Endothelial cell of umbilical vein (primary cell): ENCODE measurements around the gene NDUFAF8. TPM values are rescaled to one million over a fixed set of nuclear protein-coding genes. Genes with fewer than 3 reads are reported as not detected.

Experiments
- BruUV-seq: library from RNA; stranded (reverse); fragments of 400-500 nt; replicated peaks from 2 replicates; lab custom pipeline; 2021; lab: Mats Ljungman, UMichigan
- CTCF ChIA-PET: fragments of 300-600, 350-600 bp; sonication (Branson Sonifier 250); formaldehyde crosslinking; loops from one replicate; lab custom pipeline; 2021; ENCODE audit warnings: antibody characterized with exemption, inconsistent platforms; lab: Charles Lee
- POLR2A ChIA-PET: fragments of 300-600, 350-600 bp; sonication (Branson Sonifier 250); formaldehyde crosslinking; loops from one replicate; lab custom pipeline; 2021; ENCODE audit warnings: antibody characterized with exemption, inconsistent platforms; lab: Charles Lee
- DNase-seq: peaks from one replicate; pipeline ENCODE4 v3.0.0-alpha.2; 2011; ENCODE audit warnings: low read depth, low spot score
- FAIRE-seq: peaks from 2 replicates; lab custom pipeline; 2011; peaks lifted over from hg19 to GRCh38; lab: Jason Lieb, UNC
- H2AFZ ChIP-seq: 2 replicates; pipeline ENCODE4 v1.6.0; 2012; ENCODE audit warnings: low read depth, low read length, control low read depth, inconsistent platforms
- H3K27ac ChIP-seq: 2 replicates; pipeline ENCODE4 v1.5.1; 2011; ENCODE audit warnings: low read depth, mild to moderate bottlenecking, control low read depth, low read length, moderate library complexity; ENCODE audit not compliant: insufficient read depth
- H3K27me3 ChIP-seq, 2 experiments: 2 replicates each; pipeline versions ENCODE4 v1.6.0 to v1.6.1; 2011; ENCODE audit warnings: low read length in 2 of 2, mixed read lengths in 1 of 2; ENCODE audit not compliant: control insufficient read depth in 2 of 2, insufficient read depth in 2 of 2
- H3K36me3 ChIP-seq, 2 experiments: 2 replicates in 1 of 2; 3 replicates in 1 of 2; pipeline ENCODE4 v1.5.1; 2011; ENCODE audit warnings: low read length in 2 of 2, mild to moderate bottlenecking in 1 of 2, moderate library complexity in 1 of 2; ENCODE audit not compliant: control insufficient read depth in 2 of 2, insufficient read depth in 2 of 2; ENCODE audit errors: extremely low read depth in 1 of 2
- H3K4me1 ChIP-seq: 3 replicates; pipeline ENCODE4 v1.5.1; 2011; ENCODE audit warnings: mild to moderate bottlenecking, low read length; ENCODE audit not compliant: control insufficient read depth, insufficient read depth; ENCODE audit errors: extremely low read depth
- H3K4me2 ChIP-seq: 2 replicates; pipeline ENCODE4 v1.6.1; 2011; ENCODE audit warnings: low read length, control low read depth, mixed read lengths; ENCODE audit not compliant: insufficient read depth
- H3K4me3 ChIP-seq, 3 experiments: fragments of 200-600 bp in 1 of 3; sonication (generic), shearing (Covaris generic) in 1 of 3; replicated peaks in 1 of 3; 2 replicates each; pipeline ENCODE4 v1.5.1; 2011 to 2016; ENCODE audit warnings: control low read depth in 3 of 3, low read length in 3 of 3, mild to moderate bottlenecking in 2 of 3, inconsistent platforms in 1 of 3, low read depth in 1 of 3, moderate library complexity in 1 of 3; ENCODE audit not compliant: insufficient read depth in 1 of 3
- H3K79me2 ChIP-seq: 2 replicates; pipeline ENCODE4 v1.6.0; 2012; ENCODE audit warnings: low read length, inconsistent platforms; ENCODE audit not compliant: control insufficient read depth, insufficient read depth
- H3K9ac ChIP-seq: replicated peaks from 2 replicates; pipeline ENCODE3; 2011; ENCODE audit warnings: low read length, control low read depth; ENCODE audit not compliant: insufficient read depth; ENCODE audit errors: extremely low read depth
- H3K9me1 ChIP-seq: replicated peaks from 3 replicates; pipeline ENCODE4 v1.6.0; 2011; ENCODE audit warnings: mild to moderate bottlenecking, low read length; ENCODE audit not compliant: control insufficient read depth, insufficient read depth; ENCODE audit errors: extremely low read depth
- H3K9me3 ChIP-seq: replicated peaks from 2 replicates; pipeline ENCODE4 v1.5.1; 2012; ENCODE audit warnings: low read length, inconsistent platforms; ENCODE audit not compliant: control insufficient read depth, insufficient read depth
- H4K20me1 ChIP-seq: replicated peaks from 2 replicates; pipeline ENCODE3; 2011; ENCODE audit warnings: mild to moderate bottlenecking, low read length; ENCODE audit not compliant: control insufficient read depth, insufficient read depth; ENCODE audit errors: extremely low read depth
- EZH2 ChIP-seq: IDR thresholded peaks from 2 replicates; pipeline ENCODE4 v1.6.1; 2012; ENCODE audit warnings: borderline replicate concordance, low read depth, mild to moderate bottlenecking, moderate library complexity, low read length, inconsistent platforms; ENCODE audit not compliant: severe bottlenecking
- FOS ChIP-seq: IDR thresholded peaks from 2 replicates; pipeline ENCODE4 v1.6.1; 2011; ENCODE audit warnings: mild to moderate bottlenecking, low read length, moderate library complexity, borderline replicate concordance; ENCODE audit not compliant: insufficient read depth
- GATA2 ChIP-seq: IDR thresholded peaks from 2 replicates; pipeline ENCODE4 v1.7.0; 2011; ENCODE audit warnings: low read depth, mild to moderate bottlenecking, moderate library complexity, mixed read lengths, low read length; ENCODE audit not compliant: insufficient read length, insufficient read depth
- JUN ChIP-seq: IDR thresholded peaks from 2 replicates; pipeline ENCODE4 v1.6.1; 2011; ENCODE audit warnings: borderline replicate concordance, low read depth; ENCODE audit not compliant: insufficient read length, insufficient read depth
- MYC ChIP-seq: IDR thresholded peaks from one replicate; pipeline ENCODE4 v1.6.1; 2011; ENCODE audit warnings: mild to moderate bottlenecking, low read depth, low read length
- POLR2A ChIP-seq: IDR thresholded peaks from 2 replicates; pipeline ENCODE4 v1.6.1; 2012; ENCODE audit warnings: low read depth, mild to moderate bottlenecking, control low read depth, low read length
- POLR2AphosphoS5 ChIP-seq: IDR thresholded peaks from 2 replicates; pipeline ENCODE4 v1.6.1; 2012; ENCODE audit warnings: low read depth, mild to moderate bottlenecking, control low read depth, low read length, moderate library complexity; ENCODE audit not compliant: insufficient read depth
- dilution Hi-C: fragments of 300-500 bp; cut with MboI; formaldehyde crosslinking; loops from one replicate; pipeline ENCODE4 v1.15.0; 2019; ENCODE audit warnings: low sequenced_read_pairs; ENCODE audit not compliant: extremely low pct_ligation_motif_present
- intact Hi-C: fragments of 100-400 bp; cut with micrococcal nuclease; formaldehyde crosslinking; loops from one replicate; pipeline ENCODE4 v1.10.0; 2022
- polyA plus RNA-seq, 4 experiments: library from polyadenylated mRNA; depleted of rRNA in 3 of 4; stranded (reverse) in 3 of 4; unstranded in 1 of 4; fragments of >200 nt; gene quantifications; 2 replicates each; pipeline versions ENCODE4 v1.2.1 to v1.2.3, GENCODE V29; 2011 to 2012; ENCODE audit warnings: missing spikeins in 1 of 4
- total RNA-seq: library from RNA; stranded (reverse); gene quantifications from 2 replicates; pipeline ENCODE4 v1.2.3, GENCODE V29; 2021
- TF ChIP-seq, protein P1 (sequence below): IDR thresholded peaks from 2 replicates; pipeline ENCODE4 v1.6.1; 2011; ENCODE audit not compliant: insufficient read depth, insufficient read length
- TF ChIP-seq, protein P2 (sequence below), 2 donors: IDR thresholded peaks; 1 replicate in 1 of 2; 2 replicates in 1 of 2; pipeline ENCODE4 v1.5.1; 2011; ENCODE audit warnings: low read length in 2 of 2, mild to moderate bottlenecking in 2 of 2, moderate library complexity in 2 of 2, control low read depth in 1 of 2, inconsistent platforms in 1 of 2, low read depth in 1 of 2; ENCODE audit not compliant: insufficient read depth in 1 of 2; ENCODE audit errors: extremely low read depth in 1 of 2

Gene NDUFAF8
- total and polyA plus RNA-seq, 2 donors (not counting 3 experiments of a cell fraction or from before 2014, with no cell fraction given), result 61.5 to 83.9 TPM

DNA sequence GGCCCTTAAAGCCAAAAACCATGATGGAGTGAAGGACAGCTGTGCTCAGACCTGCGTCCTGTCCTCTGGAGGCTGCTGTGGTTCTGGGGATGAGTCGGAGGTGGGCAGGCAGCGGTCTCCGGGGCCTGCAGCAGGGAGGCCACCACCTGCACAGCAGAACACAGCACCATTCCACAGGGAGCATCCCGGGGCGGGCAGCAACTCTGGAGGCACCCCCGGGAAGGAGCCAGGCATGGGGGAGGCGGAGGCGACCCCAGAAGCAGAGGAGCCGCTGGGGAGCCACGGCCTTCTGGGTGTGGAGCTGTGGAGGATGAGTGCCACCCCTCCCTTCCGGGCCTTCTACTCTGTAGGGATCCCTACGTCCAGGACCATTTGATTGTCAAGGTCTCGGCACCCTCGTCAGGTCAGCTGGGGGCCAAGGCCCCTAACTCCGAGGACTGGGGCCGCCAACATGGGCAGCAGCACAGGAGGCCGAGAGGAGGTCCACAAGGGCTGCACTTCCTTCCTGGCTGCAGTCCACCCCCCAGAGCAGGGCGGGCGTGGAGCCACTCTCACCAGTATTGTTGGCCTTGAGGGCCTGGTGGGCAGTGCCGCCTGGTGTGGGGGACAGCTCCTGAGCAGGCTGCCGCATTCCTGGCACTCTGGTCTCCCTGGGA is 40.2 kb upstream of the NDUFAF8 start:
- H3K79me2 ChIP-seq, result no peaks in the 10 kb centered on the region
- POLR2A ChIA-PET, result no interaction called here

DNA sequence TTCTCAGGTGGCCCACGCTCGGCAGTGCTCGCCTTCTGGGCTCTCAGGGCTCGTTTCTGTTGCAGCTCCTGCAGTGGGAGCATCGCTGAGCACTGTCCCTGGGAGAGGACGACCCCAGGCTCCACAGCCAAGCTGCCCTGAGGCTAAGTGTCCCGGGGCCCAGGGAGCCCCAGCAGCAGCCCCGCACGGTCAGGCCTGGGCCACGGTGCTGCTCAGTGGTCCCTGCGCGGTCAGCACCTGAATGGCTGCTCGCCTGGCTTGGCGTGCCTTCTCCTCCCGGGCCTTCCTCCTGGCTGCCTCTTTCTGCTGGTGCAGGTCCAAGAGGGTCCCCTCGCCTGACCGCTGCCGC is 39.7 kb upstream of the NDUFAF8 start:
- H3K36me3 ChIP-seq, result peaks cover 0 to 3% of the 10 kb centered on the region in 2 experiments
- H3K4me1 ChIP-seq, result no peaks in the 10 kb centered on the region
- H3K79me2 ChIP-seq, result no peaks in the 10 kb centered on the region
- H3K9me1 ChIP-seq, result no peaks in the 10 kb centered on the region
- no peaks in the 10 kb centered on the region for H4K20me1 ChIP-seq
- TF ChIP-seq POLR2AphosphoS5, result no peak
- no peak for TF ChIP-seq FOS
- TF ChIP-seq, protein P1, sequence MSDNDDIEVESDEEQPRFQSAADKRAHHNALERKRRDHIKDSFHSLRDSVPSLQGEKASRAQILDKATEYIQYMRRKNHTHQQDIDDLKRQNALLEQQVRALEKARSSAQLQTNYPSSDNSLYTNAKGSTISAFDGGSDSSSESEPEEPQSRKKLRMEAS, result no peak
- TF ChIP-seq MYC, result no peak
- no peak for TF ChIP-seq POLR2A
- no peak for TF ChIP-seq GATA2
- TF ChIP-seq, protein P2, sequence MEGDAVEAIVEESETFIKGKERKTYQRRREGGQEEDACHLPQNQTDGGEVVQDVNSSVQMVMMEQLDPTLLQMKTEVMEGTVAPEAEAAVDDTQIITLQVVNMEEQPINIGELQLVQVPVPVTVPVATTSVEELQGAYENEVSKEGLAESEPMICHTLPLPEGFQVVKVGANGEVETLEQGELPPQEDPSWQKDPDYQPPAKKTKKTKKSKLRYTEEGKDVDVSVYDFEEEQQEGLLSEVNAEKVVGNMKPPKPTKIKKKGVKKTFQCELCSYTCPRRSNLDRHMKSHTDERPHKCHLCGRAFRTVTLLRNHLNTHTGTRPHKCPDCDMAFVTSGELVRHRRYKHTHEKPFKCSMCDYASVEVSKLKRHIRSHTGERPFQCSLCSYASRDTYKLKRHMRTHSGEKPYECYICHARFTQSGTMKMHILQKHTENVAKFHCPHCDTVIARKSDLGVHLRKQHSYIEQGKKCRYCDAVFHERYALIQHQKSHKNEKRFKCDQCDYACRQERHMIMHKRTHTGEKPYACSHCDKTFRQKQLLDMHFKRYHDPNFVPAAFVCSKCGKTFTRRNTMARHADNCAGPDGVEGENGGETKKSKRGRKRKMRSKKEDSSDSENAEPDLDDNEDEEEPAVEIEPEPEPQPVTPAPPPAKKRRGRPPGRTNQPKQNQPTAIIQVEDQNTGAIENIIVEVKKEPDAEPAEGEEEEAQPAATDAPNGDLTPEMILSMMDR (IDR thresholded peaks at IDR 0.05; ENCODE audit: extremely low read depth in 1 of 2, insufficient read depth in 1 of 2, low read depth in 1 of 2, low read length in 2 of 2), result no peak
- no peak for TF ChIP-seq EZH2
- no peak for TF ChIP-seq JUN
- no peaks in the 10 kb centered on the region for H3K27me3 ChIP-seq
- no peaks in the 10 kb centered on the region for H3K9me3 ChIP-seq
- H3K9ac ChIP-seq, result no peak overlapping the region
- intact Hi-C loops, result no loop called here
- H2AFZ ChIP-seq, result no peak overlapping the region
- no peak overlapping the region for H3K4me3 ChIP-seq
- no peak overlapping the region for H3K27ac ChIP-seq
- dilution Hi-C loops, result no loop called here
- CTCF ChIA-PET, result interaction anchor here (1.5 to 4.4 kb wide), 4 partner anchors 9 to 64 kb away, joined by 3 to 91 read pairs (median 5); no protein-coding TSS in a partner anchor
- no peak overlapping the region for H3K4me2 ChIP-seq
- POLR2A ChIA-PET, result no interaction called here
- DNase-seq, result no peak
- BruUV-seq, result no TSS peak
- no peak for FAIRE-seq

More for the DNA sequence above, 40.2 kb upstream of the NDUFAF8 start:
- Histone ChIP-seq H3K4me1 (no peaks in the 10 kb centered on the region), H3K27ac (no peak overlapping the region), H3K36me3 (peaks cover 0 to 3% of the 10 kb centered on the region in 2 experiments), H3K27me3 (no peaks in the 10 kb centered on the region), H2AFZ (no peak overlapping the region), H4K20me1 (no peaks in the 10 kb centered on the region), H3K9me3 (no peaks in the 10 kb centered on the region), H3K9ac (no peak overlapping the region), H3K4me3 (no peak overlapping the region), H3K9me1 (no peaks in the 10 kb centered on the region), H3K4me2 (no peak overlapping the region)
- BruUV-seq, result no TSS peak
- dilution Hi-C loops, result no loop called here
- FAIRE-seq (no peak), DNase-seq (no peak)
- intact Hi-C loops, result no loop called here
- CTCF ChIA-PET, result interaction anchor here (1.5 to 4.4 kb wide), 3 partner anchors 9 to 56 kb away, joined by 3 to 91 read pairs (median 4); no protein-coding TSS in a partner anchor
- no peak for TF ChIP-seq MYC
- TF ChIP-seq EZH2, result no peak
